Activated T-helper 1 cell treated with anti-CD3 and anti-CD28 coated beads, Interleukin-2, amount 50 U/mL, for 16 hours (primary cell): Measurements from ENCODE around the gene CENPF.
"Not testable (repeated sequence)": the region's sequence is repeated elsewhere in the genome, so short reads cannot be mapped to it uniquely, and the experiment has no call there.

Source experiments
- DNase-seq, 2 donors: peaks; one replicate each; pipeline ENCODE4 v3.0.0-alpha.2; 2020; ENCODE audit warnings: low read depth in 1 of 2, low spot score in 1 of 2

CENPF gene, protein sequence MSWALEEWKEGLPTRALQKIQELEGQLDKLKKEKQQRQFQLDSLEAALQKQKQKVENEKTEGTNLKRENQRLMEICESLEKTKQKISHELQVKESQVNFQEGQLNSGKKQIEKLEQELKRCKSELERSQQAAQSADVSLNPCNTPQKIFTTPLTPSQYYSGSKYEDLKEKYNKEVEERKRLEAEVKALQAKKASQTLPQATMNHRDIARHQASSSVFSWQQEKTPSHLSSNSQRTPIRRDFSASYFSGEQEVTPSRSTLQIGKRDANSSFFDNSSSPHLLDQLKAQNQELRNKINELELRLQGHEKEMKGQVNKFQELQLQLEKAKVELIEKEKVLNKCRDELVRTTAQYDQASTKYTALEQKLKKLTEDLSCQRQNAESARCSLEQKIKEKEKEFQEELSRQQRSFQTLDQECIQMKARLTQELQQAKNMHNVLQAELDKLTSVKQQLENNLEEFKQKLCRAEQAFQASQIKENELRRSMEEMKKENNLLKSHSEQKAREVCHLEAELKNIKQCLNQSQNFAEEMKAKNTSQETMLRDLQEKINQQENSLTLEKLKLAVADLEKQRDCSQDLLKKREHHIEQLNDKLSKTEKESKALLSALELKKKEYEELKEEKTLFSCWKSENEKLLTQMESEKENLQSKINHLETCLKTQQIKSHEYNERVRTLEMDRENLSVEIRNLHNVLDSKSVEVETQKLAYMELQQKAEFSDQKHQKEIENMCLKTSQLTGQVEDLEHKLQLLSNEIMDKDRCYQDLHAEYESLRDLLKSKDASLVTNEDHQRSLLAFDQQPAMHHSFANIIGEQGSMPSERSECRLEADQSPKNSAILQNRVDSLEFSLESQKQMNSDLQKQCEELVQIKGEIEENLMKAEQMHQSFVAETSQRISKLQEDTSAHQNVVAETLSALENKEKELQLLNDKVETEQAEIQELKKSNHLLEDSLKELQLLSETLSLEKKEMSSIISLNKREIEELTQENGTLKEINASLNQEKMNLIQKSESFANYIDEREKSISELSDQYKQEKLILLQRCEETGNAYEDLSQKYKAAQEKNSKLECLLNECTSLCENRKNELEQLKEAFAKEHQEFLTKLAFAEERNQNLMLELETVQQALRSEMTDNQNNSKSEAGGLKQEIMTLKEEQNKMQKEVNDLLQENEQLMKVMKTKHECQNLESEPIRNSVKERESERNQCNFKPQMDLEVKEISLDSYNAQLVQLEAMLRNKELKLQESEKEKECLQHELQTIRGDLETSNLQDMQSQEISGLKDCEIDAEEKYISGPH (N-terminal part only)

DNA sequence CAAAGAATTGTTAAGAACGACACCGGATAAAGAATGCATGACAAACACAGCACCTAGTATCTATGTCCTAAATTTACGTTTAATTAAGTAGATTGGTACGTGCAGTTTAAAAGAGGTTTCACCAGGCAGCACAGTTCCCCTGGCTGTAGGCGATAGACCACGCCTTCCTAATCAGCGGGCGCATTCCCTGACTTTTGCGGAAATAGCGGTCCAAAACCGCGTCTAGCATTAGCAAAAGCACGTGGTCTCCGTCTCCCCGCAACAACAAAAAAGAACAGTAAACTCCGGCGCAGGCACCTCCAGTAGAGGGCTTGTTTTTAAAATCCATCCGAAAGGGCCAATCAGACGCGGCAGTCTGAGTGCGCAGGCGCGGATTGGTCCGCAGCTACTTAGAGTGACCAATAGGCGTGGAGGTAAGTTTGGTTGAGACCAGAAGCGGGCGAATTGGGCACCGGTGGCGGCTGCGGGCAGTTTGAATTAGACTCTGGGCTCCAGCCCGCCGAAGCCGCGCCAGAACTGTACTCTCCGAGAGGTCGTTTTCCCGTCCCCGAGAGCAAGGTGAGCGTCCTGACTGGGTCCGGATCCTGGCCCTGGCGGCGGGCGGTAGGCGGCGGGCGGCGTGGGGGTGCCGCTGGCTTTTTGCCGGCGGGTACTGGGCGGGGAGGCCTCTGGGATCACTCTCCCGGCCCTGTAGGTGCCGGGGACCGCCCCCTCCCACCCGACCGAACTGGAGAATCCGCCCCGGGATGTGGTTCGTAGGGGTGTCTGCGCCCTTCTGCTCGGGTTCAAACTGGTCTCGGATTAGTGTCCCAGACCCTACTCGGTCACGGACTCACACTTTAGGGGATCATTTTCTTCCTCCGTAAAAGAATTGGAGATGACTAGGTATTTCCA, at the start of gene CENPF:
Gene CENPF, plus strand, starts transcription at position 432 of the 894 bp plus-strand sequence. CDS start 10,560 bp downstream, outside the sequence.
- DNase-seq: peak; percentile 80 to 82

DNA sequence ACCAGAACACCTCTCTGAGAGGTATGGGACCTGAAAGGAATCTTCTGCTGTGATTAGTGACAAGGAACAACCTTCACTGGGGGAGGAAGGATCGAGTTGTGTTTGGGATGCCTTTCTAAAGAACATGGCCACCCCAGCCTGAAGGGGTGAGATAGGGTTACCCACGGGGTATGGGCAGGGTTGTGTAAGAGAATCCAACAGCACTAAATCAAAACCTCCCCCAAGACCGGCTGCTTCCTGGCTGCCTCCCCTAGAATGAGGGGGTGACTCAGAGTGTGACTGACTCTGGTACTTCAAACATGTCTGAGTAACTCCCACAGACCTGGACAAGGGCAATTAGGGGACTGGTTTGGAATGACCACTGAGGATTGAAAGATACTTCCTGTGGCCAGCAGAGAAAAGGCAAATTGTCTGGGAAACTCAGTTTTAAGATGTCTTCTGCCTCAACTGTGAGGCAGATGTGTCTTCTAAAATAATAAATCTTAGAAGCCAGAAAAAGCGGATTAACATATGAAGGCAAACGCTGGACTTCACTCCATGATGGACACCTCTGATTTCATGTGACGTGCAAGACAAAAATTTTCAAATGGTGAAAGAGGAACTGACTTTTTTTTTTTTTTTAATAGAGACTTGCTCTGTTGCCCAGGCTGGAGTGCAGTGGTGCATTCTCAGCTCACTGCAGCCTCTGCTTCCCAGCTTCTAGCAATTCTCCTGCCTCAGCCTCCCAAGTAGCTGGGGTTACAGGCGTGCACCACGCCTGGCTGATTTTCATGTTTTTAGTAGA, 44.9 kb upstream of the CENPF start:
- no peak for DNase-seq

DNA sequence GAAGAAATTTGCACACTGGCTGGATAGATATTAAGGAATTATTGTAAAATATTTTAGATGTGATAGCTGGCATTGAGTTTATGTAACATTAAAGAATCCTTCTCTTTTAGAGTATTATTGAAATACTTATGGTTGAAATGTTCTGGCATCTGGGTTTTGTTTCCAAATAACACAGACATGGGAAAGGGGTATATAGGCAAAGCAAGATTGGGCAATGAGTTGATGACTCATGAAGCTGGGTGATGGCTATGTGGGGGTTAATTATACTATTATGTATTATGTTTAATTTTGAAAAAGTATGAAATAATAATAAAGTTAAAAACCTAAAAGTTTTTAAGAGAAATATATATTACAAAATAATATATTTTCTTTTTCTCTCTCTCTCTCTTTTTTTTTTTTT, 39.1 kb upstream of the CENPF start:
- no peak for DNase-seq

DNA sequence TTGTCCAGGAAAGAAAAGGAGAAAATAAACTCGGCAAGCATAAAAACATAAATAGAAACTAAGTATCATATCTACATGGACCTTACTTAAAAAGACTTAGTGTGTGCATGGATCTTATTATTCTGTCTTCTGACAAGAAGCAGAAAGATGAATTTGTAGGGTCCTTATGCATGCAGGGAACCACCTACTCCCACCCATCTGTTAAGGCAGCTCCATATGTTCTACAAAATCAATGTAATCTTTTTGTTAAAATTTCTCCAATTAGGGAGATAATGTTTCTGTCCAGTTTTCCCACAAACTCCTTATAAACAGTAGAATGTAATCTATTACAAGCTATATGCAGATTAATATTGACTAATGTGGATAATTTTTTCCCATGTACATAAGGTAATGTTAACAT, 37.7 kb upstream of the CENPF start:
- no peak for DNase-seq

DNA sequence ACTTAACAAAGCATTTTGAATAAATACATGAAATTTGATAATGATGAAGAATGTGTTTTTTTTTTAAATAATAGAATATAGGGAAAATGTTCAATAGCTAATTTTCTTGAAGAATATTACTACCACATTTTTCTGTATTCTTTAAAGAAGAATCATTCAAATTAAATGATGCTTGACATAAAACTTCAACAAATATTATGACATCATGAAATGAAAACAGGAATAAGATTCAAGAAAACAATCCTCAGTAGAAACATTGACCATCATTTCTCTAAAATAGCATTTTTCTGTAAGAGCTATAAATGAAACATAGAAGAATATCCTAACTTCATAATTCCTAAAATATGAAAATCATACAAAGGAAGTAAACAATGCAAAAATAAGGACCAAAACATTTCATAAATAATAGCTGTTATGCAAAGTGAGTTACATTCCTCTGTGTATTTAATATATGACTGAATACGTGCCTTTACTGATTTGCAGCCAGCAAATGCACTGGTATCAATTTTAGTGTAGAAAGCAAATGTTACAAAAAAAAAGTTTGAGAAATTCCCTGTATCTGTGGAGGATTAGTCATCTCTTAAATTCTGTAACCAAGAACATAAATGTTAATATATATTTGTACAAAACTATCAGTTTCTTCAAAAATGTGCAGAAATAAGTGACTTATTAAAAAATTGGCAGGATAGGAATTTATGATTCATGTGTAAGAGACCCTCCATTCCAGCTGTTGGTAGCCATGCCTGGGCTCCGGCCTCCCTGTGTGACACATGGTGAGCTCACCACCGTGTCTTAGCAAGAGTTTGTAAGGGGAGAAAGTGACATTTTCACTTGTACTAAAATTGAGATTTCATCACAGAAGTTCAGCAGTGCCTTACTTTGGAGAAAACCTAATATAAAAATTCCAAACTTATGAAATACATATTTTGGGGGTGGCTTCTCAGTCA, 36.6 kb upstream of the CENPF start:
- no peak for DNase-seq

DNA sequence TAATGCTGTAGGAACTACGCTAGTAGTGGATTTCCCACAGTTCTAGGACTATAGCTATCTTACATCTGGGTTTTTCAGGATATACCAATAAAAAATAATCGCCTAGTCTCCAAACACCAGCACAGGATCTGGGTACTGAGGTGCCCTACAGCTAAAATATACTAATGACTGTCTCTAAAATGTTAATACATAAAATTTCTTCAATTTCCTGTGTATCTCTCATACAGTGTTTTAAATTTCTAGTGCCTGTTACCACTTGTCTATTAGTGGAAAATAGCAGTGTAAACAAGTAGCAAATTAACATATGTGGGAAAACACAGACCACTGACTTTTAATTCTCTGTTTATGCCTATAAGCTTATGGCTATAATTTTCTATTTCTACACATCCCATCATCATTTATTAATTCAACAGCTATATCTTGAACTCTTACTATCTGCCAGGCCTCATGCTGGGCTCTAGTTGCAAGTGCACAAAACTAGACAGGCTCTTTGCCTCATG, 35.5 kb upstream of the CENPF start:
- DNase-seq: no peak

DNA sequence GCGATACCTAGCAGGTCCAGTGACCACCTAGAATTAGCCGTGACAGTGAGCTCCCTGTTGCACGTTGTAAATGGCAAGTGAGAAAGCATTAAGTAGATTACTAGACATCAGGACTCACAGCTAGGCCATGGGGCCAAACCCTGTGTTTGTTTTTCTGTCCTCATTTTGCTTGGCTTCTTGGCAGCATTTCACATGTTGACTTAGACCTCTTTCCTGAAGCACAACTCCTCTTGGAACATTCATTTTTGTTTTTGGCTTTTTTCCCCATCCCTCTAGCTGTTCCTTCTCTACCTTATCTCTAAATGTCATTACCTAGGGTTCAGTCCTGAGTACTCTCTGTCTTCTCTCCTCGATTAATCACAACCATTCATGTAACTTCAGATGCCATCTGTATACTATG, 34.7 kb upstream of the CENPF start:
- no peak for DNase-seq

DNA sequence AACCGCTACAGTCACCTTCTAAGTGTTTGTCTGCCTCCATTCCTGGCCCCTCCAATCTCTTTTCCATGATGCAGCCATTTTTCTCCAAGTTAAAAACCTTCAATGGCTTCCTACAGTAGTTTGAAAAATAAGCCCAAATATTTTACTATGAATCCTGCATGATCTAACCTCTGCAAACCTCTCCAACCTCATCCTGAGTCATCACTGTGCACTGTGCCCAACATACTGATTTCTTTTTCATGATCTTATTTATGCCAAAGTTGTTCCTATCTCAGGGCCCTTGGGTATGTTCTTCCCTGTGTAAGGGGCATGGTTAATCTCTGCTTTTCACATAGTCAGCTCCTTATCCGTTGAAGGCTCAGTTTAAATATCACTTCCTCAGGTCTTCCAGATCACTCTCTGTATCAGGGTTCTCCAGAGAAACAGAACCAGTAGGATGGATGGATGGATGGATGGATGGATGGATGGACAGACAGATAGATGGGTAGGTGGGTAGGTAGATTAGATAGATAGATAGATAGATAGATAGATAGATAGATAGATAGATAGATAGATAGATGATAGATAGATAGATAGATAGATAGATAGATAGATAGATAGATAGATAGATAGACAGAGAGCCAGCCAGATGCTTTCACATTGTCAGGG, 33.5 kb upstream of the CENPF start:
- no peak for DNase-seq

DNA sequence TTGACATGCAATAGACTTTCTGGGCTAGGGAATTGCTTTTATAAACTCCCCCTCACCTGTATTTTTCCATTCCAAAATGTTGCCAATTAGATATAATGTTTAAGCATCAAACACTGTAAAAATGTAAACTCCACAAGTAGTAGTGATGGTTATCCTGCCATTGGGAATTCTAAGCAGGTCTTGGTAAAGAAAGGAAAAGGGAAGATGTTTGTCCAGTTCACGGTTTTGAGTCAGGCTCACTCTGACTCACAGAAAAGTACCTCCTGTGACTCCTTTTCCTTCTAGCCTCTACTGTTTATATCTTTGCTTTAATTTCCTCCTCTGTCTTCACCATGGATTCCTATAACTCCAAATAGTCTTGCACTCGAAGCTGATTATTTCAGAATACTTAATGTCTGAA, 32.6 kb upstream of the CENPF start:
- no peak for DNase-seq

DNA sequence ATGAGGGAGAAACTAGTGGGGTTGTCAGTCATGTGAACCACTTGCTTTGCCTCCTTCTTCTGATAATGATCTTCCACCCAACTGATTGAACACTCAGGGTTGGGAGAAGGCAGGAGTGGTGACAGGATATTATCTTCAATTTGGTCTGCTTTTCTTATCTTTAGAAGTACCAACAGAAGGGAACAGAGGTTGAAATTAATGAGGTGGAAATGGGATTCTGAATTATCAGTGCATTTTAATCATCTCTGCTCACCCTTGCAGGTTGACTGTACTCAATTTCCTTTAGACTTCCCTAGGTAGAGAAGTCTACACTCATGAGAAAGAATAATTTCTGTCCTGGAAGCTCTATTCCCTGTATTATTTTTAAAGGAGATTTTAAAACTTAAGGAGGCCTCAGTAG, 31.7 kb upstream of the CENPF start:
- DNase-seq: no peak

DNA sequence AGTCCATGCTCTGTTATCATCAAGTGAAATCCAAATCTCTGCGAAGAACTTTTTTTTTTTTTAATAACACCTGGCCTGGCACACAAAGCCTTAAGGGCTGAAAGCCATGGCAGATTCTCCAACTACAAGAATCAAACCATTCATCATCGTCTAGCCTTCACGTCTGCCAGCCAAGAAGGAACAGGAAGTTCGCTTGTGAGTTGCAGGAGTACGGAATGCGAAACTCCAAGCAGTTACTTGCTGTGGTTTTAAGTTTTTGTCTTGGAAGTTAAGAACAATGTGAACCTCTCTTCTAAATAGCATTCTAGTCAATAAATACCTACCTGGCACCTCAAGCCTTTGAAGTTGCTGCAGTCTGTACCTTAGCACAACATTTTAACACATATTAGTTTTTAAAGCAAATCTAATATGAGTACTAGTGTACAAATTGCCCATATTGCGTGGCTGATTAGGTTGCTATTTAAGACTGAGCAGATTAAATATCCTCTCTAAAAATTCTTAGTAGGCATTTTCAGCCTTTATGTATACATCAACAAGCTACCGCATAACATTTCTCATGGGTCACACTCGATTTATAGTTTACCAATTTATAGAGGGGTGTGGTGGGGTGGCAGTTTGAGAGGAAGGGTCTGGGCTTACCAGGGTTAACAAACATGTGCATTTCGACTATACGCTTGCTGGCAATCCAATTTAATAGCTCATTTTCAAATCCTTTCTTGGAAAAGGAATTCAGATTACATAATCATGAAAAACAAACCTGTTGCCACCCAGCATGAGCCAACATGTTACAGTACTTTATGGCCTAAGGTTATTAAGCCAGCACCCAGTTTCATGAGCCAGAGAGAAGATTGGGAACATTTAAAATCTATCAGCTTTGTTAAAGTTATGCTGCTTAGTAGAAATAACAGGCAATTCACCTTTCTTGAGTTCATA, 29.3 kb upstream of the CENPF start:
- no peak for DNase-seq

DNA sequence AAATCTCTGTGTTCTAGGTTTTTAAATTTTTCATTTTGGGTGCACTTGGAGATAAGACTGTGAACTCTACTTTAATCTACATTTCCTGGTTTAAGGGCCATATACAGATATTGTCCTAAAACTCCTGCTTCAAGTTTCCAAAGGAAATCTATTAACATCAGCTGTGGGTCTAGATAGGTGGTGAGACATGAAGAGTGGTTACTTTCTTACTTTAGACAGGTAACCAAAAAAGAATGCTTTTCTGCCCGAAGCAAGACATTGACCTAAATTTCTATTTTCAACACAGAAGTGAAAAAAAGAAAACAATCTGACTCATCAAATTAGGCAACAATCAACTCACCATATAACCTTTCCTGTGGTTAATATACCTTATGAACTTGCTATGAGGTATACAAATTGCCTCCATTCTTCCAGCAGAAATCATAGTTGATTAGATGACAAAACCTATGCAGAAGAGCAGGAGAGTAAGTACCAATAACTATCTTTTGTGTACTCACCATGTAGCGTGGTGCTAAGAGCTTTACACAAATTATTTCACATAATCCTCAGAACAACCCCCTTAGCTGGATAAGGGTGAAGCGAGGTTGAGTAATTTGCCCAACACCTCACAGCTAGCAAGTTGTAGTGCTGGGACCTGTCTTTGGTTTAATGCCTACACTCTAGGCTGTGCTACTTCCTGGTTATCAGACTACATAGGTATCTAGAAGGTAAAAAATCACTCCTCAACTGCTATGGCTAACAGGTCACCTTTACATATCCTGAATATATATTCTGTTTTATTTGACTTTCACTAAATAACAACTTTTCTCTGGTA, 28.2 kb upstream of the CENPF start:
- DNase-seq: no peak

DNA sequence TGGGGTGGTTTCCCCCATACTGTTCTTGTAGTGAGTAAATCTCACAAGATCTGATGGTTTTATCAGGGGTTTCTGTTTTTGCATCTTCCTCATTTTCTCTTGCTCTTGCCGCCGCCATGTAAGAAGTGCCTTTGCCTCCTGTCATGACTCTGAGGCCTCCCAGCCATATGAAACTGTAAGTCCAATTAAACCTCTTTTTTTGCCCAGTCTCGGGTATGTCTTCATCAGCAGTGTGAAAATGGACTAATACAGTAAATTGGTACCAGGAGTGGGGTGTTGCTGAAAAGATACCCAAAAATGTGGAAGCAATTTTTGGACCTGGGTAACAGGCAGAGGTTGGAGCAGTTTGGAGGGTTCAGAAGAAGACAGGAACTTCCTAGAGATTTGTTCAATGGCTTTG, 26.9 kb upstream of the CENPF start:
- DNase-seq: not testable (repeated sequence)

DNA sequence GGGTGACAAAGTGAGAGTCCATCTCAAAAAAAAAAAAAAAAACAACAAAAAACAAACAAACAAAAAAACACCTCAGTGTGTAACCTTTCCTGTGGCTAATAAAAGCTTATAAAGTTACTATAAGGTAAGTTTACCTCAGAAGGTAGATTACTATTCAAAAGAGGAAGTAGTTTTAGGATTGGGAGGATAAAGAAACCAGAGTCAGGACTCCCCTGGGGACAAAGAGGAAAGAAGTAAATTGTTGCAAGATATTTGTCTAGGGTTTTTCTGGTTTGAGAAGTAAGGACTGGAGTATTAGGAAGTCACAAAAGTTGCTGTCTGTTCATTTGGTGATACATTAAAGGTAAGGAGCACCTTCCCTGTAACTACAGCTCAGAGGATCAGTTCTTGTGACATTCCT, 23.8 kb upstream of the CENPF start:
- no peak for DNase-seq

DNA sequence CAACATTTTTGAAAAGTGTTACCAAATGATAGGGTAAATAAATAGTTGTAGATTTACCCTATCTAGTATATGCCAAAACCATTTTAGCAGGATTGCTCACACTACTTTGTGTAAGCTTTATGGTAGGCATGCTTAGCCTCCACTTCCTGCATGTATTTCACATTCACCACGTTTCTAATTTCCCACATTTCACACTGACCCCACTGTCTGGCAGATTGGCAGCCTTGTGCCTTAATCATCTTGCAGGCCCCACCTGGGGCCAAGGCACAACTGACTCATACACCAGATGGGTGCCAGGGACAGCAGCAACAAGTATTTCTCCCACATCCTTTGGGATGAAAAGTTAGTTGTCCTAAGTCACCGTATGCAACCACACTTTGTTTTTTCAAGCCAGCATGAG, 21.2 kb upstream of the CENPF start:
- no peak for DNase-seq
